HG02623 (cell line): ENCODE results near the gene CACUL1.

Source experiments
- ATAC-seq: cut with Tn5 transposase; IDR thresholded peaks from one replicate; pipeline ENCODE4 v1.9.1; 2021; ENCODE audit warnings: moderate library complexity; ENCODE audit not compliant: unreplicated experiment

Gene CACUL1

GRCh38 chr10:118735294-118735693, 19.5 kb downstream of the CACUL1 start:
- ATAC-seq: no peak

GRCh38 chr10:118734475-118734874, 20.3 kb downstream of the CACUL1 start:
- ATAC-seq: no peak

- ATAC-seq: no peak
These were observed 22.3 kb downstream of the CACUL1 start for GRCh38 chr10:118732245-118733165.

GRCh38 chr10:118730756-118731456, 23.9 kb downstream of the CACUL1 start:
- no peak for ATAC-seq

DNA sequence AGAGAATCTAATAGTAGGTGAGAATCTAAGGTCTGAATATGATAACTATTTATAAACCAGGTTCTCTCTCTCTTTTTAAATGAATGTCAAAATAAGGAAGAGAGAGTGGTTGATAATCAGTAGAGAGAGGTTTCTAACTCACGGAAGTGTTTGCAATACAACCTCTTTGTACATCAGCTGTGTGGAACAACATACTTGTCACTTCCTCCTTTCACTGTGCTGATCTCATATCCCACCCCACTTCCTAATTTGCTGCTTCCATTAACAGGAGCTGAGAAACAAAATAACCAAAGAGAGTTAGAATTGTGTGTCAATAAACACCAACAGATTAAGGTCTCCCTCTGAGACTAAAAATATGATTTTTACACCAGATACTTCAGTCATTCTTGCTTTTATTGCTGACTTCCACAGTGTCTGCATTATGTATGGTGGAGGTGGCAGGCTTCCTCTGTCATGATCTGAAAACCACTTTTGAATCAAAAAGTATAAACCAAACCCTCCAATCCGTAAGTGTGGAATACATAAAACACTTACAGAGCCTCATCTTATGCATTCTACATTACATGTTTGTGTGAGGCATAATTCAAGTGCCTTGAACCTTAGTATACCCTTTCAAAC, 25.0 kb downstream of the CACUL1 start:
- ATAC-seq: peak; percentile 92

- ATAC-seq: no peak
These were observed 25.6 kb downstream of the CACUL1 start for GRCh38 chr10:118729200-118729599.

GRCh38 chr10:118725886-118726500, 28.8 kb downstream of the CACUL1 start:
- ATAC-seq: no peak

DNA sequence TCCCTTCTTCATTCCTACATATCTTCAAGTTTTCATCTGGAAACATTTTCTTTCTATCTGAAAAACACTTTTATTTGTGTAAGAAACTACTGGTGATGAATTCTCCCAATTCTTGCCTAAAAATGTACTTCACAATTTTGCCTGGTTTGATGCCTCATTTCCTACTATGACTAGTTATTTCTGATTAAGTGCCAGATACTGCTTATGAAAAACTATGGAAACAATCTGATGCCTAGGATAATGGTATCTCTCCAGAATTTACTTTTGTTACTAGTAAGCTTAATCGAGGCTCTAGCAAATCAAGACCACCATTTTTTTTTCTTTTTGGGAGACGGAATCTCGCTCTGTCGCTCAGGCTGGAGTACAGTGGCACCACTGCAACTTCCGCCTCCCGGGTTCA, 31.3 kb downstream of the CACUL1 start:
- no peak for ATAC-seq

DNA sequence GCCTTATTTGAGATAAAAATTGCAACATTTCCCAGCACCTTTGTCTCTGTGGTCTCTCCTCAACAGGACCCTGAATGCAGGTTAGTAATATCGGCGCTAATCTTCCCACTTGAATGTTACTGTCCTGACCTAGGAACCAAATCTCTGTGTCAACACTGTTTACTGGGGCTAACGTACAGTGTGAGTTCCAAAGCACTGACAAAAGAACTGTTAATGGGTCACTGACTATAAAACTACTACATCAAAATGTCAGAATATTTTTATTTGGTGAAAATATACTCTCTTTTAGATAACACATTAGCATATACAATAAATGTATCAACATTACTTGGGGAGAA, 33.3 kb downstream of the CACUL1 start:
- ATAC-seq: no peak

DNA sequence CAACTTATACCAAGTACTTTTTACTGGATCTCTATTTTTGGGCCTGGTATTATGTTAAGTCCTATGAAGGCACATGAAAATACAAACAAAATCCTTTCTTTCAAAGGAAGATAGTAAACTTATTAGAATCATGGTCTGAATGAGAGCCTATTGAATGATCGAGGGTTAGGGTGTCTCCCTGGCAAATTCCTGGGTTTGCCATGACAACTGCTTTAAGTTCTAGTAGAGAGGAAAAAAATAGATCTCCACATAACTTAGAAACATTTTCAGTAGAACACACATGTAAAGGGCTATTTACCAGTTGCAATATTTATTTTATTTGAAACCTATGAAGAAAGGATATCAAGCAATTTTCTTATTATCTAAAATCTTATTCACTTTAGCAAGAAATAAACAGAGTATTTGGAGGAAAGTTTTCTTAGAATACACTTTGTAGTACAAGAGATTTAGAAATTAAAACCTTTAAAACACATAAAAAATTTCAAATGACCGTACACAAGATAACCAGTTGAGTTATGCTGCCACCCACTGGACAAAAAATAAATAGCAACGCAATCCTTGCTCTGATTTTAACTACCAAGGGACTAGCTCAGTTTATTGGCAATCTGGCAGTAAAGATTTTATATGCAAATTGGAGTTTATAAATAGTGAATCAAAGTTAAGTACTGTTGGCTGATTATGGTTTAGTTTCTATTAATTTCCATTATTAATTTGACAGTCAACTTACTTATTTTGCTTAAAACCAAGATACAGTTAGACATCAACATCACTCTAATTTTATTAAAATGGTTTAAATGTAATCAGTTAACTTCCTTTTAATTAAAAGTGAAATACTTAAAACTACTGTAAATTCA, 33.9 kb downstream of the CACUL1 start:
- ATAC-seq: no peak

DNA sequence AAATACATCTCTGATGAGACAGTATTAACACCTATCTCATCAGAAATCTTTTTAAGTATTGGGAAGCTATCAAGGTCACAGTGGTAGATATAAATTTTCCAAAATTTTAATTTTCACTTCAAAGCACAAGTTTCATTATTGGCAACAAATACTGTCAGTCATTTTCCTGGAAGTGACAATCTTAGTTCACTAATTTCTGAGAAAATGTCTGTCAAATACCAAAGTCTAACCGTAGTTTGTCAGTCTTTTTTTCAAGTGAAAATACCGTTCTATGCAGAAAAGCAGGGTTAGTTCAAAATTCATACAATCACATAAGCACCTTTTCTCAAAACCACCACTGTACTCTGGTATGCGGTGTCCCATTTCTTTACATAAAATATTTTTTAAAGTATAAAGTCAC, 40.4 kb downstream of the CACUL1 start:
- no peak for ATAC-seq

DNA sequence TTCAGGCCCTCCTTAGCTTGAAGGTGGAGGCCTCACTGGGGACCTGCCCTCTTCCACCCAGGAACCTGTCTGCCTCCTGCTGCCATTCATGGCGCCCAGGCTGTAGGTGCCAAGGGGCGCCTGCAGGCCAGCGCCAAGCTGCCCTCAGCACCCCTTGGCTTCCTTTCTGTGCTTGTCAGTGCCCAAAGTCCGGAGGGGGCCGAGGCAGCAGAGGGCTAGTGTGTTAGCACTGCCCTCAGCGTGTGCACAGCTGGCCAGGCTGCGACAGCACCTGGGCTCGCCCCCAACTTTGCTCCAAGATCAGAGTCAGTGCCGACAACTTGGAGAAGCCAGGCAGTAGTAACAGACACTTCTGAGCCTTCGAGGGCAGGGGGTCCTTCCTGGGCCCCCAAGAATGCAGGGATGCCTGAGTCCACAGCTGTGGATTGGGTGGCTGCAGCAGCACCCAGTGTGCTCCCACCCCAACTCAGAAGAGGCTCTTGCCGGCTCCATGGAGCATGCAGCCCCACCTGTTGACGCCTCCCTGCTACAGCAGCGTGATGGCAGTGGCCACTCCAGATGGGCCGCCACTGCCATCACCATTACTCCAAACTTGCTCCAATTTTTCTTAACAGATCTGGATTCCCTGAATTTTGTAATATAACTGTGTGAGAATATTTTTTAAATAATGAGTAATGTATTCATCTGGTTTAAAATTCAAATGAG, 41.7 kb downstream of the CACUL1 start:
- ATAC-seq: no peak

DNA sequence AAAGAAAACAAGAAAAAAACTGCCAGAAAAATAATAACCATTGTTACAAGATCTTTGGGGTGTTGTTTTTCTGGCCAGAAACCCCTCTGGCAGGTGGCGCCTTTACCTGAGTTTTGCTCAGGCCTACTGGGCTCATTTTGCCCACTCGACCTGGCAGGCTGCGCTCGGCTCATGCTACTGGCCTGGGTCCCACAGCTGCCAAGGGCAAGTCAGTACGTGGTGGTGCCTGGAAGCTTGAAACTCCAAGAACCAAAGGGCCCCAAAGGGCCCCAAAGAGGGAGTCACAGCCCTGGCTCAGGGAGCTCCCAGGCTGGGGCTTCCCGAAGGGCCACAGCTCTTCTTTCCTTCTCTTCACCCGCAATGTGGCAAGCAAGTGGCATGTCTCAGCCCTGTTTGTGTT, 42.7 kb downstream of the CACUL1 start:
- no peak for ATAC-seq

GRCh38 chr10:118710487-118710886, 44.3 kb downstream of the CACUL1 start:
- no peak for ATAC-seq

DNA sequence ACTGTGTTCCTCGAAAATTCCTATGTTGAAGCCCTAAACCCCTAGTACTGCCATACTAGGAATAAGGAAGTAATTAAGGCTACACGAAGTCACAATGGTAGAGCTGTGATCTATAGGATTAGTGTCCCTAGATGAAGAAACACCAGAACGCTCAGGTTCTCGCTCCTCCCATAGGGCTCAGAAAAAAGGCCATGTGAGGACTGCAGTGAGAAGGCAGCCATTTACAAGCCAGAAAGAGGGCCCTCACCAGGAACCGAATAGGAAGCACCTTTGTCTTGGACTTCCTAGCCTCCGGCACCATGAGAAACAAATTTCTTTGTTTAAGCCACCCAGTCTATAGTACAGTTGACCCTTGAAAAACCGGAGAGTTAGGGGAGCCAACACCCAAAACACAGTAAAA, 46.2 kb downstream of the CACUL1 start:
- no peak for ATAC-seq

GRCh38 chr10:118704711-118705110, 50.1 kb downstream of the CACUL1 start:
- ATAC-seq: no peak

DNA sequence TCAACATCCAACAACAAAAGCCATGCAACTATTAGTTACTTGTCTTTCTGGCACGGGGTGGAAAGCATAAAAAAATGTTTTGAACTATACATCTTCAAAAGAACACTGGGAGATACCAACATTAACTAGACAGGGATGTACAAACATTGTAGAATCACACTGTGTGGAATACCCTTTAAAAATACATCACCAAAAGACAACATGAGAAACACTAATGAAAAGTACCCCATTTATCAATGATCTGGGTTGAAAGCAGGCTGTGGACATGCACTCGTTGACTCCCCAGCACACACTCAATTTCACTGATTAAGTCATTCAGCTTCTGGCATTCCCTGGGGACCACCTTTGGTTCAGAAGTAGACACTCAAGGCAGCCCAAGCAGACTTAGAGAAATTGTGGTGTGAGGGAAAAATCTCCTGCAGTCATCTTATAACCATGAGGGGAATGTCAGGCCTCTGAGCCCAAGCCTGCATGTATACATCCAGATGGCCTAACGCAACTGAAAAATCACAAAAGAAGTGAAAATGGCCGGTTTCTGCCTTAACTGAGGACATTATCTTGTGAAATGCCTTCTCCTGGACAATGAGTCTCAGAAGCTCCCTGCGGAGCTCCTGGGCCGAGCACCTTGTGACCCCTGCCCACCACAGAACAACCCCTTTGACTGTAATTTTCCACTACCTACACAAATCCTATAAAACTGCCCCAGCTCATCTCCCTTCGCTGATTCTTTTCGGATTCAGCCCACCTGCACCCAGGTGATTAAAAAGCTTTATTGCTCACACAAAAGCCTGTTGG, 53.0 kb downstream of the CACUL1 start:
- ATAC-seq: no peak

- peak; percentile 93 for ATAC-seq
These were observed 56.3 kb downstream of the CACUL1 start for GRCh38 chr10:118698421-118698820.

GRCh38 chr10:118694848-118695247, 59.9 kb downstream of the CACUL1 start:
- ATAC-seq: no peak
